Activated CD4-positive, alpha-beta T cell treated with anti-CD3 and anti-CD28 coated beads, Interleukin-2, amount 10 ng/mL, durations not matched to agents 24 days and 14 days (primary cell): Measurements from ENCODE around the gene NBPF4. TPM values are rescaled to one million over a fixed set of nuclear protein-coding genes. Genes with fewer than 3 reads are reported as not detected.

ENCODE experiments used
- DNase-seq: peaks from one replicate; pipeline ENCODE4 v3.0.0; 2022
- H3K27ac Mint-ChIP-seq: one replicate; pipeline ENCODE4 v1.8.0; 2022; ENCODE audit warnings: mild to moderate bottlenecking, mixed read lengths
- H3K27me3 Mint-ChIP-seq: one replicate; pipeline ENCODE4 v1.8.0; 2022; ENCODE audit warnings: mixed read lengths
- H3K36me3 Mint-ChIP-seq: one replicate; pipeline ENCODE4 v1.8.0; 2022; ENCODE audit warnings: low read depth, mild to moderate bottlenecking, mixed read lengths
- H3K4me1 Mint-ChIP-seq: one replicate; pipeline ENCODE4 v1.8.0; 2021; ENCODE audit warnings: mixed read lengths
- H3K4me3 Mint-ChIP-seq: one replicate; pipeline ENCODE4 v1.8.0; 2022; ENCODE audit warnings: mild to moderate bottlenecking, moderate library complexity, mixed read lengths
- H3K9me3 Mint-ChIP-seq: one replicate; pipeline ENCODE4 v1.8.0; 2021; ENCODE audit warnings: mixed read lengths
- intact Hi-C: fragments of 100-400 bp; cut with micrococcal nuclease; formaldehyde crosslinking; loops from one replicate; pipeline ENCODE4 v1.15.1; 2023
- total RNA-seq: library from RNA; stranded (reverse); gene quantifications from 2 replicates; pipeline ENCODE4 v1.2.3, GENCODE V29; 2022

NBPF4 gene
- total RNA-seq, 1 donor from 2014 or later: not detected

DNA sequence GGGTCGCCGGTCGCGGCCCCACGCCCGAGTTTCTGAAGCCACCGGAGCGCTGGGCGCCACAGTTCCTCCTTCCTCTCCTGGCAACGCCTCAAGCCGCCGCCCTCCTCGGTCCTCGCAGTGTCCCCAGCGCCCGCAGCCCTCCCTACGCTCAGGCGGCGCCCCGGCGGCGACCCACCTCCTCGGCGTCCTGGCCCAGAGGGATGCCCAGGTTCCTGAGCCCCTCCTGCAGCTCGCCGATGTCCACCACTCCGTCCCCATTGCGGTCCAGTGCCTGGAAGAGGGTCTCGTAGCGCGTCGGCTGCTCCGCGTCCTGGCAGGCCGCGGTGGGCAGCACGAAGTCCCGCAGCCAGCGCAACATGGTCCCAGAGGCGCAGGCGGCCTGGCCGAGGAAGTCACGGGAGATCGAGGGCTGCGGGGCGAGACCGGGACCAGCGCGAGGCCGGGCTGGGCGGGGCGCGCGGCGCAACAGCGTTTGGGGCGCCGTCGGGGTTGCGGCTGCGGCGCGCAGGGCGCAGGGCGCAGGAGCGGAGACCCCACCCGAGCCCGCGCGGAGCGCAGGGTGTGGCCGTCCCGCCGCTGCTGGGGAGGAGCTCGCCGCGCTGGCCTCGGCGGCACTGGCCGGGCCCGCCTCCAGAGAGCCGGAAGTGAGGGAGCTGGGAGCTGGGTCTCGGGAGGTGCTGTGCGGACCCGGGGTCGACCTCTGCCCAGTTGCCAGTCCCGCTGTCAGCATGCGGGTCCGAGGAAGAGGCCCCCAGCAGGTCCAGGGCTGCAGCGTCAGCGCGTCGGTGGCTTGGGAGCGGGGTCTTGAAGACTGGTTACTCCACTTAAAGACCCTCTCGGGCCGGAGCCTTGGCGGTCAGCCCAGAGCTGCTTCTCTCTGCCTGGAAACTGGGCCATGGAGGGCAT lies 43.8 kb downstream of the NBPF4 start, which contains the start of gene SLC25A24:
Gene SLC25A24, minus strand, starts transcription at position 563 of the 906 bp plus-strand sequence. Its CDS starts 205 bp downstream, at position 358.
- Mint-ChIP-seq H3K36me3 (peaks cover 24% of the 10 kb centered on the region), H3K9me3 (peaks cover 9% of the 10 kb centered on the region), H3K27me3 (peaks cover 13% of the 10 kb centered on the region), H3K4me3 (peak within 1 kb of the TSS; percentile 90), H3K4me1 (peaks cover 27% of the 10 kb centered on the region), H3K27ac (peak within 1 kb of the TSS; percentile 83)
- intact Hi-C loops: loop anchor here (1.0 to 5.0 kb wide), 3 partner anchors 11 to 447 kb away; partner anchors contain the start of gene EEIG2
- peak; percentile 96 for DNase-seq

DNA sequence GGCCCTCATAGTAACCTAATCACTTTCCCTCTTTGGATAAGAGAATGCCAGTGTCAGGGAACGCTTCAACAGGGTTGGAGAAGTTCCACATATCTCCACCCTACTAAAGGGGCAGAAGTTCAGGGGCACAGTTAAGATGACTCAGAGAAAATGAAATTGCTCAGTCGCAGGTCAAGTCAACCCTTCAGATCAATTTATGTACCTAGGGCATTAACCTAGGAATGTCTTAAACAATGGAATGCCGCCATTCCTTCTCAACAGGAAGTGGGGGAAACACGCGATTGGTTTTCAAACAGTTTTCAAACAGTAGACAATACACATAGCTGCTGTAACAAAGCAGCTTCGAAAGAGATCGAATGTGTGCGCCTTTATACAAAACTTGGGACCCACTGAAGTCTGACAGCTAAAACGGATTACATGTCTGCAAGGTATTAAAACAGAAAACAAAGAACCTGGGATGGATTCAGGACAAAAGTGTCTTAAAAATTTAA lies 44.6 kb downstream of the NBPF4 start:
- Mint-ChIP-seq H3K27me3 (peaks cover 10% of the 10 kb centered on the region), H3K9me3 (peaks cover 4% of the 10 kb centered on the region), H3K27ac (peak overlapping the region; percentile 83), H3K36me3 (peaks cover 31% of the 10 kb centered on the region), H3K4me3 (peak overlapping the region; percentile 90), H3K4me1 (peaks cover 27% of the 10 kb centered on the region)
- intact Hi-C loops: loop anchor here (1.0 kb wide), 1 partner anchor 10 kb away; no protein-coding TSS in a partner anchor
- DNase-seq: peak; percentile 64

DNA sequence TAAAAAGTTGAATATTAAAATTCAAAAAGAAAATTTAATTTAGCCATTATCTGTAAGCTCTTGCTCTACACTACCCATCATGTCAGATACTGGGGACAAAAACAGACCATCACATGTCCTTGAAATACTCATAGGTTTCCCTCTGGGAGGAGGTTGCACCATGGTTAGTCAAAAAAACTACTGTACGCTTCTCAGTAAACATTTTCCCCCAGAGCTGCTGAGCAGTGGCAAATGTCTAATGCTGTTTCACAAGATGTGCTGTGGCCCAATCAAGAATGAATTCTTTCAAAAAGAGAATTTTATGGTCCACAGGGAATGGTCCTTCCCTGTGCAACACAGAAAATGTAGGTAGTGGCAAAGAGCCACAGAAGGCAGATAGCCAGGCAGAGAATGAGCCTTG lies 49.8 kb downstream of the NBPF4 start:
- DNase-seq: no peak
- Mint-ChIP-seq H3K9me3 (peaks cover under 1% of the 10 kb centered on the region), H3K36me3 (peaks cover 59% of the 10 kb centered on the region), H3K27me3 (no peaks in the 10 kb centered on the region), H3K4me1 (peaks cover 19% of the 10 kb centered on the region), H3K27ac (no peak overlapping the region), H3K4me3 (no peak overlapping the region)
- intact Hi-C loops: no loop called here

DNA sequence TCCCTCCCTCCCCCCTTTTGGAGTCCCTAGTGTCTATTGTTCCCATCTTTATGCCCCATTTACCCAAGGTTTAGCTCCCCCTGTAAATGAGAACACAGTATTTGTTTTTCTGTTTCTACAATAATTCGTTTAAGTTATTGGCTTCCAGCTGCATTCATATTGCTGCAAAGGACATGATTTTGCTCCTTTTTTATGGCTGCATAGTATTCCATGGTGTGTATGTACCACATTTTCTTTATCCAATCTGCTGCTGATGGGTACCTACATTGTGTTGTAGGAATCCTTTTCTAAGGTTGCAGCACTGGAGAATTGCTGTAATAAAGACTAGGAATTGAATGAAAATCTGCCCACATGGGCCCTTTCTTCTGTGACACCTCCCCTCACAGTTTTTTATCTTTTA lies 50.5 kb downstream of the NBPF4 start:
- no peak for DNase-seq
- no peaks in the 10 kb centered on the region for H3K27me3 Mint-ChIP-seq
- peaks cover 6% of the 10 kb centered on the region for H3K9me3 Mint-ChIP-seq
- H3K27ac Mint-ChIP-seq: no peak overlapping the region
- intact Hi-C loops: no loop called here
- peaks cover 19% of the 10 kb centered on the region for H3K4me1 Mint-ChIP-seq
- no peak overlapping the region for H3K4me3 Mint-ChIP-seq
- peaks cover 66% of the 10 kb centered on the region for H3K36me3 Mint-ChIP-seq

DNA sequence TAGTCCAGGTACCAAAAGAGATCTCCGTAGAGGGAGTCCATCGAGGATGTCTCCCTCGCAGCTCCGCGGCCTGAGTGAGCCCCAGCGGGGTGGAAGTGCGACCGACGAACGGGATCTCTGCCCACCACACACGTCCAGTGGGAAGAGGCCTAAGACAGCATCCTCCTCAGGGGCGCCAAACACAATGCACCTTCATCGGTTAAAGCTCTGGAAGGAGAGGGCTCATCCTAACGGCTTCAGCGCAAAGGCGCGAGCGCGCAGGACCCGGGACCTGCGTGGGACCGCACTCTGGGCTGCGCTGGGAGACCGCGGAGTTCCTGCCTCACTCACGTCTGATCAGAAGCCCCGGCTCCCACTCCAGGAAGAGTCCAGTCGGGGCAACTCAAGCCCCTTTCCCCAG lies 51.3 kb downstream of the NBPF4 start:
- Mint-ChIP-seq H3K4me1 (peaks cover 14% of the 10 kb centered on the region), H3K27me3 (no peaks in the 10 kb centered on the region), H3K36me3 (peaks cover 66% of the 10 kb centered on the region), H3K27ac (no peak overlapping the region), H3K4me3 (no peak overlapping the region), H3K9me3 (peaks cover 6% of the 10 kb centered on the region)
- no peak for DNase-seq
- intact Hi-C loops: no loop called here

DNA sequence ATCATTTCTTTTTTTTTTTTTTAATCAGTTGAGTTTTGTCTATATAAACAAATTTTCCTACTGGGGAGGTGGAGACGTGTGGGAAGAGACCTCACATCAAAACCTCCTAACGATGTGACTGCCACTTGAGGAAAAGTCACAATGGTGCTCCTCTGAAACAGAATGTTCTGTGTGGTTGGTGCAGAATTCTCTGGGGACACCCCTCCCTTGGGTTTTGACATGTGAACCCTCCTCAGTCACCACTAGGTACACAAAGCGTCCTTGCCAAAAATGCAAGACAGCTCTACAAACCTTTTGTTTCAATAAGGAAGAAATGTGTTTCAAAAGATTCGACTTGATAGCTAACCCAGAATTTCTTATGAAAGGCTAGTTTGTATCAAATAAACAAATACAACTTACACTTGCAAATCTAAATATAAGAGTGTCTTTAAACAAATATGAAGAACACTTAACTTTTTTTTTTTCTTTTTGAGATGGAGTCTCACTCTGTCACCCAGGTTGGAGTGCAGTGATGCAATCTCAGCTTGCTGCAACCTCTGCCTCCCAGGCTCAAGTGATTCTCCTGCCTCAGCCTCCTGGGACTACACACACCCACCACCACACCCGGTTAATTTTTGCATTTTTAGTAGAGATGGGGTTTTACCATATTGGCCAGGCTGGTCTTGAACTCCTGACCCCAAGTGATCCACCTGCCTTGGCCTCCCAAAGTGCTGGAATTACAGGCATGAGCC lies 53.0 kb downstream of the NBPF4 start:
- Mint-ChIP-seq H3K36me3 (peaks cover 62% of the 10 kb centered on the region), H3K27ac (no peak overlapping the region), H3K9me3 (peaks cover 6% of the 10 kb centered on the region), H3K4me3 (no peak overlapping the region), H3K27me3 (no peaks in the 10 kb centered on the region), H3K4me1 (peaks cover 8% of the 10 kb centered on the region)
- intact Hi-C loops: no loop called here
- DNase-seq: no peak

DNA sequence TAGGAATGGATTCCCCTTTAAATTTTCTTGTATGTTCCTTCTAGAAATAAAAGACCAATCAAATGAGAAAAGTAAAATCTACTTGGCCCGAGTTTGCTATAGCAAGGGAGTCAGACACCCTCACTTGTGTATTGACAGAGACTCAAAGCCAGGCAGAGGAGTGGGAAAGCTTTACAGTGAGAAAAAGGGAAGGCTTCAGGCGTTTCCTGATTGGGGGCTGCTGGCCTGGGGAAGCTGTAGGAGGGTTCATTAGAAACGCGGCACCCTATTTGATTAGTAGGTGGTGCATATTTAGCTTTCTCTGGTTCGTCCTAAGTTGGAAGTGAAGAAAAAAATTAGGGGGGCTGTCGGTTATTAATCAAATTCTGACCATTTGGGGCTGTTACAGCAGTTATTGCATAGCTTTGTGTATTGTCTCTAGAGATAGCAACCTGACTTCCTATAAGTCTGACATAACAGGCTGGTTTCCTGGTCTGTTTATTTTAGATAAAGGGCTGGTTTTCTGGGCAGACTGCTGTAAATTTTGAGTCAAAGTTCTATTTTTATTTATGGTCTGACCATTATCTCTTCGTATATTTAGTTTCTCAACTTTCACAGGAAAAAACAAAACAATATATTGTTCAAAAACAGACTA lies 53.8 kb downstream of the NBPF4 start:
- no peak for DNase-seq
- peaks cover 6% of the 10 kb centered on the region for H3K9me3 Mint-ChIP-seq
- no peak overlapping the region for H3K4me3 Mint-ChIP-seq
- H3K4me1 Mint-ChIP-seq: peaks cover 8% of the 10 kb centered on the region
- no peak overlapping the region for H3K27ac Mint-ChIP-seq
- H3K27me3 Mint-ChIP-seq: no peaks in the 10 kb centered on the region
- peaks cover 58% of the 10 kb centered on the region for H3K36me3 Mint-ChIP-seq
- intact Hi-C loops: no loop called here

DNA sequence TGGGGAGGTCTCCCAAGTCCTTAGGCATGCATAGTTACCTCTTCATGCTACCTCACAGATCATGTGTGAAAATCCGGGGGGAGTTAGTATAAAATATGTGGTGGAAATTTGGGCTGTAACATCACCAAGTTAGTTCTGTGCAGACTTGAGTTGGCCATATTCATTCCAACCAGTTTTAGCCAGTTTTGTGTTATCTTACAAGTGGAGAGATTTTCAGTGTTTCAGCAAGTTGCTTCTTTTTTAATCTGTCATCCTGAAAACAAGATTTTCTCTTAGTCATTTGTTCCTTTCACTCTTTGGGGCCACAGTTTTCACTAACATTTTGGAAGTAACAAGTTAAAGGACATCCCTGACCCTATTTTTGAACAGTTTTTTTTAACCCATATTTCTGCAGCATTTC lies 55.1 kb downstream of the NBPF4 start:
- Mint-ChIP-seq H3K9me3 (peaks cover 6% of the 10 kb centered on the region), H3K4me3 (peak overlapping the region; percentile 10), H3K27ac (peak overlapping the region; percentile 59), H3K27me3 (no peaks in the 10 kb centered on the region), H3K4me1 (peaks cover 8% of the 10 kb centered on the region), H3K36me3 (peaks cover 54% of the 10 kb centered on the region)
- no peak for DNase-seq
- intact Hi-C loops: loop anchor here (1.0 kb wide), 1 partner anchor 10 kb away; no protein-coding TSS in a partner anchor

DNA sequence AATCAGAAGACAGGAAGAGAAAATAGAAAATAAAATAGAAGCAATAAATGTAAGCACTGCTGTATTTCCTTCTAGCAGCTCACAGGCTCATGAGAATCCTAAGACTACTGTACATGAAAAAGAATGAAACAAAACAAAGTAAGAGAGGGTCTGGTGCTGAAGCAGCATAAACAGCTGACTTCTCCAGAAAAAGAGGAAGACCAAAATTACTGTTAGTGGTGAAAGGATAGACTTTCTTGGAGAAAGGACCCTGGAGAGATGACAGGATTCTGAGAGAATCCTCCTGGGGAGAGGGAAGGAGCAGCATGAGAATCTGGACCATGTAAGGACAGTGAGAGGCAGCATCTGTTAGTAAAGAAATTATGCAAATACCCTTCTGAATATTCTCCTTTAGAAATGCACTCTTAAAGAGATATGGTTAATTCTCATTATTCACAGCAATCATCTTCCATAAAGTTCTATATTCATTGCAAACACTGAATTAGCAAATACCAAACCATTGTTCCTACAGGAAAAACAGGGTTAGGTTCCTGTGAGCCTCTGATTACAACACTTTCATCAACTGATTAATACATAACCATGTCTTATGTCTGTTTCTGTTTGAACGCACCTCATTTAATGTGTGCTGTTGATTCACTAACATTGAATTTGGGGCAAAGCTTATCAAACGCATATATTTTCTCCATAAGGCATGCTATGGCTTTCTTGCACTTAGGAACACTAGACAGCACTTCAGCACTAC lies 60.7 kb downstream of the NBPF4 start:
- no peak overlapping the region for H3K27ac Mint-ChIP-seq
- DNase-seq: no peak
- H3K36me3 Mint-ChIP-seq: peaks cover 48% of the 10 kb centered on the region
- peaks cover 2% of the 10 kb centered on the region for H3K9me3 Mint-ChIP-seq
- no peak overlapping the region for H3K4me3 Mint-ChIP-seq
- H3K27me3 Mint-ChIP-seq: no peaks in the 10 kb centered on the region
- peaks cover 5% of the 10 kb centered on the region for H3K4me1 Mint-ChIP-seq
- intact Hi-C loops: no loop called here

DNA sequence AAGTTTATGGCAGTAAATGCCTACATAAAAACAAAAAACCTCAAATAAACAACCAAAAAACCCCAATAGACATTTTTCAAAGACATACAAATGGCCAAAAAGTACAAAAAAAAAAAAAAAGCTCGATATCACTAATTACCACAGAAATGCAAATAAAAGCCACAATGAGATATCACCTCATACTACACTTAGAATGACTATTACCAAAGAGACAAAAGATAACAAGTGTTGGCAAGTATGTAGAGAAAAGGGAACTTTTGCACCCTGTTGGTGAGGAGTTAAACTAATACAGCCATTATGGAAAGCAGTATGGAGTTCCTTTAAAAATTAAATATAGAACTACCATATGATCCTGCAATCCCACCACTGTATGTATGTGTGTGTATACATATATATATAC lies 64.9 kb downstream of the NBPF4 start:
- peaks cover 66% of the 10 kb centered on the region for H3K36me3 Mint-ChIP-seq
- intact Hi-C loops: no loop called here
- peaks cover 7% of the 10 kb centered on the region for H3K4me1 Mint-ChIP-seq
- no peak overlapping the region for H3K27ac Mint-ChIP-seq
- H3K9me3 Mint-ChIP-seq: peaks cover 11% of the 10 kb centered on the region
- no peak overlapping the region for H3K4me3 Mint-ChIP-seq
- H3K27me3 Mint-ChIP-seq: no peaks in the 10 kb centered on the region
- no peak for DNase-seq
